ENCODE measurements around the gene SCARF2.
"Not testable (repeated sequence)": the region's sequence is repeated elsewhere in the genome, so short reads cannot be mapped to it uniquely, and the experiment has no call there.

The SCARF2 gene

DNA sequence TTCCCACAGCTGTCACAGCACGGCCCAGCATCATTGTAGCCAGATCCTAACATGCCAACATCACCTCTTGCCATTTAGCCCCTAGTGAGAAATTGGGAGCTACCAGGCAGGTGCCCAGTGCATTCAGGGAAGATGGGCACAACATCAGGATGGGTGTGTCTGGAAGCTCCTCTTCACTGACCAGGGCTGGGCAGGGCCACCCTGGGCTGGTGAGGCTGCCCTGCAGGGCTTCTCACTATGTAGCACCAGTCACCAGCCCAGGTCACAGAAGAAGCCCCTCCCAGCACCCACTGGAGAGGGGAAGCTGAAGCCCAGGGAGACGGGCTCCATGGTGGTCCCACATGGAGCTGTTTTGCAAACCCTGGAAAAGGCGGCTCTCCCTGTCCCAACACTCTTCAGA lies 29.8 kb downstream of the SCARF2 start:
- no peak for DNase-seq

DNA sequence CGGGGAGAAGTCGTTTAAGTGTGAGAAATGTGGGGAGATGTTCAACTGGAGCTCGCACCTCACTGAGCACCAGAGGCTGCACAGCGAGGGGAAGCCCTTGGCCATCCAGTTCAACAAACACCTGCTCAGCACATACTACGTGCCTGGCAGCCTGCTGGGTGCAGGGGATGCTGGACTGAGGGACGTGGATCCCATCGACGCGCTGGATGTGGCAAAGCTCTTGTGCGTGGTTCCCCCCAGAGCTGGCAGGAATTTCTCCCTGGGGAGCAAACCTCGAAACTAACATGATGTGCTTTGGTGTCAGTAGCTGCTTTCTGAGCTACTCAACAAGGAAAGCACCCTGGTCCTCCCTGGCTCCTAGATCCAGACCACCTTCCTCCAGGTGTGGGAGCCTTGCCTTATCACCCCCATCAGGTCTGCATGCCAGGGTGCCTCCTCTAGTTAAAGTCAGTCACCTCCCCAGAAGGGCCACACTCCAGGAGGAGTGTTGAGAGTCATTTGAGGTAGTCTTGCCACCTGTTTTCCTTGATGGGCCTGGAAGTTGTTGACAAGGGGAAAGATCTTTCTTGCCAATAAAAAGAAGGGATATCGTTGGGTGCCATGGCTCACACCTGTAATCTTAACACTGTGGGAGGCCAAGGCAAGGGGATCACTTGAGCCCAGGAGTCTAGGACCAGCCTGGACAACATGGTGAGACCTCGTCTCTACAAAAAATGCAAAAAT lies 30.8 kb downstream of the SCARF2 start:
- DNase-seq, result no peak

DNA sequence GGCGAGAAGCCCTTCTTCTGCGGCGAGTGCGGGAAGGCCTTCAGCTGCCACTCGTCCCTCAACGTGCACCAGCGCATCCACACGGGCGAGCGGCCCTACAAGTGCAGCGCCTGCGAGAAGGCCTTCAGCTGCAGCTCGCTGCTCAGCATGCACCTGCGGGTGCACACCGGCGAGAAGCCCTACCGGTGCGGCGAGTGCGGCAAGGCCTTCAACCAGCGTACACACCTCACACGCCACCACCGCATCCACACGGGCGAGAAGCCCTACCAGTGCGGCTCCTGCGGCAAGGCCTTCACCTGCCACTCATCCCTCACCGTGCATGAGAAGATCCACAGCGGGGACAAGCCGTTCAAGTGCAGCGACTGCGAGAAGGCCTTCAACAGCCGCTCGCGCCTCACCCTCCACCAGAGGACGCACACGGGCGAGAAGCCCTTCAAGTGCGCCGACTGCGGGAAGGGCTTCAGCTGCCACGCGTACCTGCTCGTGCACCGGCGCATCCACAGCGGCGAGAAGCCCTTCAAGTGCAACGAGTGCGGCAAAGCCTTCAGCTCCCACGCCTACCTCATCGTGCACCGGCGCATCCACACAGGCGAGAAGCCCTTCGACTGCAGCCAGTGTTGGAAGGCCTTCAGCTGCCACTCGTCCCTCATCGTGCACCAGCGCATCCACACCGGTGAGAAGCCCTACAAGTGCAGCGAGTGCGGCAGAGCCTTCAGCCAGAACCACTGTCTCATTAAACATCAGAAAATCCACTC lies 31.5 kb downstream of the SCARF2 start:
- DNase-seq, result no peak

DNA sequence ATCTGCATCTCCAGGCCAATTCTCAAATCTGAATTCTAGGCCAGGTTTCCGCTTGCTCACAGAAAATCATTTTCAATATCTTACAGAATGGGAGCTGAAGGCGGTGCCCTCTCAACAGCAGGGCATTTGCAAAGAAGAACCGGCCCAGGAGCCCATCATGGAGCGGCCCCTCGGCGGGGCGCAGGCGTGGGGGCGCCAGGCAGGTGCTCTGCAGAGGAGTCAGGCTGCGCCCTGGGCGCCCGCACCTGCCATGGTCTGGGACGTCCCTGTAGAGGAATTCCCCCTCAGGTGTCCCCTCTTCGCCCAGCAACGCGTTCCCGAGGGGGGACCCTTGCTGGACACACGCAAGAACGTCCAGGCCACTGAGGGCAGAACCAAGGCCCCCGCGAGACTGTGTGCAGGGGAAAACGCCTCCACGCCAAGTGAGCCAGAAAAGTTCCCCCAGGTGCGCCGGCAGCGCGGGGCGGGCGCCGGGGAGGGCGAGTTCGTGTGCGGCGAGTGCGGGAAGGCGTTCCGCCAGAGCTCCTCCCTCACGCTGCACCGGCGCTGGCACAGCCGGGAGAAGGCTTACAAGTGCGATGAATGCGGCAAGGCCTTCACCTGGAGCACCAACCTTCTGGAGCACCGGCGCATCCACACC lies 32.2 kb downstream of the SCARF2 start:
- no peak for DNase-seq

DNA sequence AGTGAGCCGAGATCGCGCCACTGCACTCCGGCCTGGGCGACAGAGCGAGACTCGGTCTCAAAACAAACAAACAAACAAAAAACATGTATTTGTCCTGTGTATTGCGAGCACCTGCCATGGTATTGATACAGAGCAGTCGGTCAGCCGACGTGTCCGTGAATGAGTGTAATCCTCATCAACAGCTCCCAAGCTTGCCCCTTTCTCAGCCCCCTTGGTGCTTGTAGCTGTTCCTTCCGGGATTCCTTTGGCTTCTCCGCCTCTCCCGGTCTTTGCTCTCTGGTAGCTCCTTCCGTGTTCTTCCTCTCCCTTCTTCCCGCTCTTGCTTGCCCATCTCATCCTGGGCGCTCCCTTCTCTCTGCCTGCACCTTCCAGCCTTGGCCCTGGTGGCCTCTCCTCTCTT lies 32.7 kb downstream of the SCARF2 start:
- no peak for DNase-seq

DNA sequence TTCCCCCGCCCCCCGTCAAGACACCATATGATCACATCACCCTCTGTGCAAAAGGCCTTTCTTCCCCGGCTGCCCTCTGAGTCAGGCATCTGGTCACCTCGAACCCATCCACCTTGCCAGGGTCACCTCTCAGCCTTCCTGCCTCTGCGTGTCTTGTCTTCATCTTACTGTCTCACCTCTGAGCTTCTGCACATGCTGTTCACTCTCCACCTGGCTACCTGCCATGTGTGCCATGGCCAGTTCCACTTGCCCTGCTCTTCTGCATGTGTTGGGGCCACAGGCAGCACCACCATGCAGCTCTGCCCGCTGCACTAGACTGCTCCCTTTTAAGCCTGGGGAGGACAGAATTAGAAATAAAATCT lies 33.9 kb downstream of the SCARF2 start:
- DNase-seq, result no peak

DNA sequence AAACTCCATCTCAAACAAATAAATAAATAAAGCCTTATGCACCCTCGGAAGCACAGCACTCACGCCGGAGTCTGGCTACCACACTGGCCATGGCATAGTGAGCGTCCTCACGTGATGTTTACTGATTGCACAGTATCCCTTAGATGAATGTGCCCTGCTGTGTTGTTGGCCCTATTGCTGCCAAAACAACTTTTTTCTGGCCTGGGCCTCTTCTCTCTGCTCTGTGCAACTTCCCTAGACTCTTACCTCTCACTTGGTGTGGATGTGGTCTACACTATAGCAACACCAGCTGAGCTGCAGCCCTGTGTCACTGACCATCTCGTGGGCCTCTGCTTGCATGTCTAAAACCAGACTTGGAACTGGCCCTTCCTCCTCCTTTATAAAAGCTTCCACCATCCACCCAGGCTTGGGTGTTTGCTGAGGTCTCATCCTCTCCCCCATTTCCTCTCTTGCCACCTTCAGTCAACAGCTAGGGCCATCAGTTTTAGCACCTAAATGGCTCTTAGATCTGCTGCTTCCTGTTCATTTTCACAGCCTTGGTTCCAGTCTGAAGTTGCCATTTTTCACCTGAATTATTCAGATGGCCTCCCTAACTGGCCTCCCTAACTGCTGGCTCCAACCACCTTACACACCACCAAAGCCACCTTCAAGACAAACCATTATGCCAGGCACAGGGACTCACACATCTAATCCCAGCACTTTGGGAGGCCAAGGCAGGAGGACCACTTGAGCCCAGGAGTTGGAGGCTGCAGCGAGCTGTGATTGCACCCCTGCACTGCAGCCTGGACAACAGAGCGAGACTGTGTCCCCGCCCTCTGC lies 34.5 kb downstream of the SCARF2 start:
- DNase-seq, result no peak

DNA sequence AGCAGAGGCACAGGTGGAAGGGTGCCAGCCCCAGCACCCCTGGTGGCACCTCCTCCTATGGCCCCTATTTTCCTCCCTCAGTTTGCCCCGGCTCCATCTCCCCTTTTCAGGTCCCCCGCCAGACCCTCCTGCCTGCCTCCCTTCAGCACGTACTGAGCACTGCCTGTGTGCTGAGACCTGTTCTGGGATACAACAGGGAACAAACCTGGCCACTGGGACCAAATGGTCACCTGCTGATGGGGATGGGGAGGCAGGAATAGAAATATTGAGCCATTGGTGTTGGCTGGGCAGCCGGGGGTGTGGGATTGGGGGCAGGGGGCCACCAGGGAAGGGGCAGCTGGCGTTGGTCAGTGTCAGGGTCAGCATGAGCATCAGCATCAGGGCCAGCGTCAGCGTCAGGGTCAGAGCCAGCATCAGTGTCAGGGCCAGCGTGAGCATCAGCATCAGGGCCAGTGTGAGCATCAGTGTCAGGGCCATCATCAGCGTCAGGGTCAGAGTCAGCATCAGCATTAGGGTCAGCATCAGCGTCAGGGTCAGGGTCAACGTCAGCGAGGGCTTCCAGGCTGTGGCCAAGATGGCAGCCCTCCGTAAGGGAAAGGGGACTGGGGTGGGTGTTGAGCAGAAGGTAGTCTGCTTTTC lies 36.1 kb downstream of the SCARF2 start:
- DNase-seq, result no peak

DNA sequence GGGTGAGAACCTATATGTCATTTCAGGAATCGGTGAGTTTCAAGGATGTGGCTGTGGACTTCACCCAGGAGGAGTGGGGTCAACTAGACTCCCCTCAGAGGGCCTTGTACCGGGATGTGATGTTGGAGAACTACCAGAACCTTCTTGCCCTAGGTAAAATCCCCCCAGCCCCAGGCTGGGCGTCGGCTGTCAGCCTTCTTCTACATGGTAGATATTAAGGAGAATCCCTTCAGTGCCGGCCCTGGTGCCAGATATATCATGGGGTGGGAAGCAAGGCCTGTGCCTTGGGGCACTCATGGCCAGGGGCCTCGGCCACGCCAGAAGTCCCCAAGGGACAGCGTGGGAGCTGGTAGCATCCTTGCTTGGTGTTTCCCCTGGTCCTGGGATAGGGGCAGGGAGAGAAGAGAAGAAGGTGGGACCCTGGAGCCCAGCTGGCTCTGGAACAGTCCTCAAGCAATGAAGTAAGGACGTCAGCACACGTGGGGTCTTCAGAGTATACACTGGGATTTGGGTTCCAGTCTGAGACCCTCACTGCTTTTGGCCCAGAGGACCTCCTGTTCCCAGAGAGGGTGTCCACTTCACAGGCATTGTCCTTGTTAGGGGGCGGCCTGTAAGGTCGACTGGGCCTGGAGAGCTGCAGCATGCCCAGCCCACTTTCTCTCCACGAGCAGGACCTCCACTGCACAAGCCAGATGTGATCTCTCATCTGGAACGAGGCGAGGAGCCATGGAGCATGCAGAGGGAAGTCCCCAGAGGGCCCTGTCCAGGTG lies 36.8 kb downstream of the SCARF2 start:
- DNase-seq, result no peak

DNA sequence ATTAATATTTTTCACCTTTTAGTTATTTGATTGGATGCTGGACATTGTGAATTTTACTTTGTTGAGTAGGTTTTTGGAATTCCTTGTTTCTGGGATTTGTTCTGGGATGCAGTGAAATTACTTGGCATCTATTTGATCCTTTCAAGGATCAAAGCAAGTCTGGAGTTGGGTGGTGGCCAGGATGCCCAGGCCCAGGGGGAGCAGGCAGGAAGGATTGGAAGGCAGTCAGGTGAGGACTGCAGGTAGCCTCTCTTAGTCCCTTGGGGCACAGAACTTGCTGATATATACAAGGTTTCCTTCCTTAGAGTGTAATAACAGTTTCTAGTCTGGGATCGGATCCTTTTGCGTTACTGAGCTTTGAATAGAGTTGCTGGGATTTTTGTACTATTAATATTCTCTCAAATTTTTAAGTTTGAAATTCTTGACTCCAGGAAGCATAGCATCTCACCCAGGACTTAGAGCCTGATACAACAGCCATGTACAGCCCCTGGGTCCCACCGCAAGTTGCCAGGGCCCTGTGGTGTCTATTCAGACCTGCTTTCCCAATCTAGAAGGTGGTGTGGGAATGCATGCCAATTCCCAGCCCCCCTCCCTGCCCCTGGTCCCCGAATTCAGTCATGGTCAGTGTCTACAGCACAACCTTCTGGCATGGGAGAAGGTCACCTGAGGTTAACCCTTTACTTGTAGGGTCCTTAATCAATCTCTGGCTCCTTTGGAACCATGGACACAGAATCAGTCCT lies 37.6 kb downstream of the SCARF2 start:
- no peak for DNase-seq

DNA sequence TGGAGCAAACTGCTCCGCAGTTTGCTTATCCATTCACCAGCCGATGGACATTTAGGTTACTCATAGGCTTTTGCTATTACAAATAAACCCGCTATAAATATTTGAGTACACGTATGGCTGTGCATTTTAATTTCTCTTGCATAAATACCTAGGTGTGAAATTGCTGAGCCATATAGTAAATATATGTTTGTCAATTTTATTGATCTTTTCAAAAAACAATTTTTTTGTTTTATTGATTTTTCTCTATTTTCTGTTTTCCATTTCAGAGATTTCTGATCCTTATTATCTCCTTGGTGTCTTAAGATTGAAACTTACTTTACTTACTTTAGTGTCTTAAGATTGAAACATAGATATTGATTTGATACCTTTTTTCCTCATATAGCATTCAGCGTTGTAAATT lies 39.2 kb downstream of the SCARF2 start:
- no peak for DNase-seq

DNA sequence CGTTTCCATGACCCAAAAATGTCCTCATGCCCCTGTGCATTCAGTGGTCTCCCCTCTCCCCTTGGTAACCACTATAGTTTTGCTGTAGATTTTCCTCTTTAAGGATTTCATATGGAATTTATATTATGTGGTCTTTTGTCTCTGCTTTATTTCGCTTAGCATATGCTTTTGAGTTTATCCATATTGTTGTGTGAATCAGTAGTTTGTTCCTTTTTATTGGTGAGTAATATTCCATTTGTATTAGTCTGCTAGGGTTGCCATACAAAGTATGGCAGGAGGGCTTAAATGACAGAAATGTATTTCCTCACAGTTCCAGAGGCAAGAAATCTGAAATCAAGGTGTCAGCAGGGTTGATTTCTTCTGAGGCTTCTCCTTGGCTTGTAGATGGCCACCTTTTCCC lies 40.1 kb downstream of the SCARF2 start:
- no peak for DNase-seq

DNA sequence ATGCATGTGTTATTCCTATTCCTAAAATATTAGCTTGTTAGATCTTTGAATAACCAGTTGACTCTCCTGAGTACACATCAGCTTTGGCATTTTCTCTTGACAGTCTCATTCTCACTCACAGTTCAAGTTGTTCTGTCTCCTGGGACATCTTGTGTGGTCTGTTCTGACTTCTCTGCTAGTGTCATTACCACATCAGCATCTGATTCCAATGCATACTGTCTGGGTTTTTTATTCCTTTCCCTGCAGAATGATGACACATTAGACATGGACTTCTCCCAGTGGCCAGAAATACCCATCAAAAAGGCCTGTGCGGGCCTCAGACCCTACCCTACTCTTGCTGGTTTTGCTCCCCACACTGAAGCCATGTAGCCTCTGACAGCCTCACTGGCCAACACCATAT lies 41.0 kb downstream of the SCARF2 start:
- no peak for DNase-seq

DNA sequence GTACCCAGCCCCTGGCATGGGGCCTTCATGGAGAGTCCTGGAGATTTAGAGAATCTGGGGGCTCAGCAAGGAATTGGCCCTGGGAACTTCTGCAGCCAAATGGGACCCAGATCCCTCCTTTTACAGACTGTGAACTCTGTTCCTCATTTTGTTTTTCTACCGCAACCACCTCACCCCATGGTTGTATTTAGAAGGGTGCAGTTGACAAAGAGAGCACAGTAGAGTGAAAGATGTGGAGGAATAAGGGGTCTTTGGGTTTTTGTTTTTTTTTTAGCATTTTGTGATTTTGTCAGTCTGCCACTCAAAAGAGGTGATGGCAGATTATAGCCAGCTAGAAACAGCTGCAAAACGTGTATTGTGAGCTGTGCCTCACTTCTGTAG lies 41.7 kb downstream of the SCARF2 start:
- DNase-seq, result no peak

DNA sequence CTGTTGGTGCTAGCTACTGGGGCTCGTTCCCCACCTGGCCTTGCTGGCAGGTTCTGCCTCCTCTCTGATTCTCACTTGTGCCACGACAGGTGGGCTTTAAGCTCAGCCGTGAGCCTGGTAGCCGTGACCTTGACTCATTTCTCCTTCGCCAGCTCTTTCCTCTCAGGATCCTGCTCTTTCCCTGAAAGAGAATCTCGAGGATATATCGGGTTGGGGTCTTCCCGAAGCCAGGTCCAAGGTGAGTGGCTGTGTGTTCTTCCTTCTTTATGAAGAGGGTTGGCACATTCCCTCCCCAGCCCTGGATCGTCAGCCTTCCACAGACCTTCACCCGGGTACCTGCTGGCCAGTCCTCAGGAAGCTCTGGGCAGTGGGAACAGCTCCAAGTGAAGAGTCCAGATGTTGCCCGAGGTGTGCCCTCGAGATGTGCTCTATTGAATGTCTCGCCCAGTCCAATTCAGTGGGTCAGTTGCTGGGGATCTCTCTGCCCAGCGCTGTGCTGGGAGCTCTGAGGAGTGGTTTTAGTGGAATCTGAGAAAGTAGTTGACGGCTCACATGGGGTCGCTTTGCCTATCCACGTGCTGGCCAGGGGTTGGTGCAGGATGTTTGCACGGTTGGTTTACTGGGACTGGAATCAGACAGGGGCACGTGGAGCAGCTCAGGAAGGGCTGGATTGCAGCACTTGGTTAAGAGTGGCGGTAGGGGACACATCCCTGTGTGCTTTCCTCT lies 42.3 kb downstream of the SCARF2 start:
- no peak for DNase-seq

DNA sequence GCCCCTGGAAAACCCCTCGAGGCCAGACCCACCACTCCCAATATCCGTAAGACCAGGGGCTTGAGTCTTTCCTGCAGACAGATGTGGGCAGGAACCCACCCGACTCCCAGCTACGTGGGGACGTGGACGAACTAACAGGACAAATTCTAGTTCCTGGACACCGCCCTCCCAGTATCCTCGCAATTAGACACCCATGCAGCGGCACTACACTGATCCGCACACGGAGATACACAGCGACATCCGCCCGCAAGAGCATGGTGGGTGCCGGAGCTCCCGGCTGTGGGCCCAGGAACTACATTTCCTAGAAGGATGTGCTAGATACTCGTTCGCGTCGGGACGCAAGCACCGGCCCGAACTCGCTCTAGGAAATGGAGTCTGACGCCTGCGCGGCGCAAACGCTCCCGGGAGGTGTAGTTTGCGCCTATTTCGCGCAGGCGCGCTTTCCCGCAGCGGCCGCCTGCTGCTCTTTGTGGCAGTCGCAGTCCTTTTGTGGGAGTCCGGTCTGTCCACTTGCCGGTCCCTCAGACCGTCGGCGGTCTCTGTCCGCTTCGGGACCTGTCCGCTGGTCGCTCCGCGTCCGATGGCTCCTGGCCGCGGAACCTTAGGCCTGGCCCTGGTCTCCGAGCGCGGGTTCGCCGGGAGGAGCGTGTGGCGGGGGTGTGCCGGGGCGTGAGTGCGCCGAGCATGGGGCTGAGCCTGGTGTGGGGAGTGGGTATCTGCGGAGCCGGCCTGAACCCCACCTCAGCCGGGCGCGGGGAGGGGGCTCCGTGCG lies 43.7 kb downstream of the SCARF2 start, which contains the start of gene ZNF74:
Gene ZNF74, plus strand, starts transcription at position 447 of the 772 bp plus-strand sequence. CDS start 478 bp downstream, outside the sequence.
- peak; percentile 80 for DNase-seq

DNA sequence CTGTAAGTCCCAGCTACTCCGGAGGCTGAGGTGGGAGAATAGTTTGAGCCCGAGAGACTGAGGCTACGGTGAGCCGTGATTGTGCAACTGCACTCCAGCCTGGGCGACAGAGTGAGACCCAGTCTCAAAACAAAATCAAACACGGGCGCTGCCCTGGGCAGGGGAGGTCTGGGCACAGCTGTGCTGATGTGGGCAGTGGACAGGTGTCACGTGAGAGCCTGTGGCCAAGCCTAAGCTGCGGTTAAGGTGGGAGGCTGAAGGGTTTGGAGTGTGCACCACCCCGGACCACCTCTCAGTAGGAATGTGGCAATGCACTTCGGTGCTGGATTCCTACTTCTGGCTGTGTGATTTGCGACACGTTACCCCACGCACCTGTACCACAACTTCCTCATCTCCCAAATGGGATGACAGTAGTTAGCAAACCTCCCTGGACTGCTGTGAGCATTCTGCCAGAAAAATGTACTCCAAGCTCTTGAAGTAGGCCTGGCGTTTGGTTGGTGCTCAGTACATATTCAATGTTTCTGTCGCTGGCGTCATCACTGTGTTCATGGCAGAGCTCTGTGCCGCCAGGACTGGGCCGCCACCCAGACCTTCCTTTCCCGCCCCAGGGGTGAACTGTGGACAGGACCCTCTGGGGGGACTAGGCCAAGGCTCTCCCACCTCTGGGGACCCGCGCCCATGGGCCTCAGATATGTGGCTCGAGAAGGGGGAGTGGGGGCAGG lies 44.5 kb downstream of the SCARF2 start:
- DNase-seq, result no peak

DNA sequence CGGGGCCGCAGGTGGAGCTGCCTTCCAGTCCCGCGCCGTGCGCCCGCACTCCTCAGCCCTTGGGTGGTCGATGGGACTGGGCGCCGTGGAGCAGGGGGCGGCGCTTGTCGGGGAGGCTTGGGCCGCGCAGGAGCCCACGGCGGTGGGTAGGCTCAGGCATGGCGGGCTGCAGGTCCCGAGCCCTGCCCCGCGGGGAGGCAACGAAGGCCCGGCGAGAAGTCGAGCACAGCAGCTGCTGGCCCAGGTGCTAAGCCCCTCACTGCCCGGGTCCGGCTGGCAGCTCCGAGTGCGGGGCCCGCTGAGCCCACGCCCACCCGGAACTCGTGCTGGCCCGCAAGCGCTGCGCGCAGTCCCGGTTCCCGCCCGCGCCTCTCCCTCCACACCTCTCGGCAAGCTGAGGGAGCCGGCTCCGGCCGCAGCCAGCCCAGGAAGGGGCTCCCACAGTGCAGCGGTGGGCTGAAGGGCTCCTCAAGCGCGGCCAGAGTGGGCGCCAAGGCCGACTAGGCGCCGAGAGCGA lies 45.2 kb downstream of the SCARF2 start:
- DNase-seq, result not testable (repeated sequence)

DNA sequence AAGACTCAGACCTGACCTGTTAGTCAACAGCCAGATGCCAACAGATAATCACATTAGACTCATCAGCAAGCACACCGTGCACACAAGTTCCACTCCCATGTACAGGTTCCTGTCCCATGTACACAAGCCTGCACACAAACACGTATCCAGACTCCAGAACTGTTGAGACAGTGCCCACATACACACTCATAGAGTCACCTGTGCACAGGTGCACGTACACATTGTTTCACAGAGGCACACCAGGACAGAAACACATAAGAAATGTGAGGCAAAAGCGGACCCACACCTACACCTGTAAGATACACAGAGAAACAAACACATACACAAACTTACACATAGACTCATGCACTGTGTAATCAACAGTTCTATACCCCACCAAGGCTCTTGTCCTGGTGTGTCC lies 46.4 kb downstream of the SCARF2 start:
- no peak for DNase-seq
